Heart right ventricle (tissue), 16 donors: ENCODE data around the gene RFX3. TPM values are rescaled to one million over a fixed set of nuclear protein-coding genes. Genes with fewer than 3 reads are reported as not detected.

Experiments
- ATAC-seq, 8 donors: fragments of 200-7000 bp; cut with Tn5 transposase; one replicate each; pipeline ENCODE4 v1.9.1; 2020; ENCODE audit warnings: mild to moderate bottlenecking in 8 of 8, moderate library complexity in 8 of 8, moderate number of reproducible peaks in 1 of 8
- DNase-seq, 2 donors: peaks; one replicate each; pipeline ENCODE4 v3.0.0-alpha.2; 2020
- H3K27ac ChIP-seq, 10 donors: fragments of 200-600 bp; sonication (generic) in 2 of 10; one replicate each; pipeline versions ENCODE4 v1.5.0 to v1.8.0; 2020 to 2022; ENCODE audit warnings: mild to moderate bottlenecking in 3 of 10
- H3K27me3 ChIP-seq, 7 donors: fragments of 200-600 bp; one replicate each; pipeline ENCODE4 v1.8.0; 2021 to 2022; ENCODE audit warnings: mild to moderate bottlenecking in 2 of 7
- H3K36me3 ChIP-seq, 9 donors: fragments of 200-600 bp; sonication (generic) in 1 of 9; one replicate each; pipeline versions ENCODE4 v1.5.0 to v1.8.0; 2020 to 2022; ENCODE audit warnings: mild to moderate bottlenecking in 2 of 9
- H3K4me1 ChIP-seq, 9 donors: fragments of 200-600 bp; sonication (generic) in 1 of 9; one replicate each; pipeline versions ENCODE4 v1.5.0 to v1.8.0; 2020 to 2022; ENCODE audit warnings: mild to moderate bottlenecking in 4 of 9
- H3K4me3 ChIP-seq, 10 donors: fragments of 200-600 bp; sonication (generic) in 2 of 10; one replicate each; pipeline versions ENCODE4 v1.5.0 to v1.8.0; 2020 to 2022; ENCODE audit warnings: mild to moderate bottlenecking in 7 of 10, moderate library complexity in 2 of 10
- H3K9me3 ChIP-seq, 11 donors: fragments of 200-600 bp in 10 of 11; sonication (generic) in 2 of 11; one replicate each; pipeline versions ENCODE4 v1.5.0 to v1.8.0; 2013 to 2022; ENCODE audit warnings: mild to moderate bottlenecking in 2 of 11, control low read depth in 1 of 11, moderate library complexity in 1 of 11
- CTCF ChIP-seq, 9 donors: fragments of 200-600 bp; sonication (generic) in 2 of 9; IDR thresholded peaks; one replicate each; pipeline versions ENCODE4 v1.5.0 to v1.8.0; 2021 to 2022; ENCODE audit warnings: antibody characterized with exemption in 9 of 9, mild to moderate bottlenecking in 5 of 9, moderate library complexity in 1 of 9
- WGBS, 2 donors: extraction: QIAGEN DNeasy Blood & Tissue Kit; methylation state at CpG; one replicate each; pipeline ENCODE4 v1.1.7; 2013; ENCODE audit warnings: inconsistent platforms in 1 of 2; 5-methylcytosine and 5-hydroxymethylcytosine counted together
- intact Hi-C, 10 donors: fragments of 100-400 bp; cut with DNase I; formaldehyde crosslinking; loops; one replicate each; pipeline versions ENCODE4 v1.11.1 to v1.14.2; 2022
- polyA plus RNA-seq, 2 donors: library from polyadenylated mRNA; stranded (reverse); fragments of 200-250 nt; gene quantifications; one replicate each; pipeline ENCODE4 v1.2.3, GENCODE V29; 2013
- total RNA-seq, 10 donors: library from RNA; stranded (reverse); fragmentation: NEBNext Ultra II Directional in 3 of 10; extraction: Animal tissue kit (Norgen Biotek cat#: 25700) in 3 of 10; gene quantifications; one replicate each; pipeline versions ENCODE4 v1.2.1 to v1.2.4, GENCODE V29; 2021 to 2023
- donor health status: Arrhythmogenic right ventricular cardiomyopathy.
- donor health status: ischemic (EF 13 %, LVEDD 7.1; RV severe dilation, severe dysfunction).
- donor health status: healthy with polysubstance abuse.
- donor health status: DM: no; HTN: yes; CAD: no.
- donor health status: DM: no; HTN: no; CAD: no.
- donor health status: ischemic (EF 25% LVEDD 6.9; RV normal size, moderate dysfunction).
- donor health status: ischemic (EF 25% LVEDD 5.7; RV mildly dilated, moderate dysfunction).
- donor health status: healthy.
- donor health status: DM: yes; HTN: yes; CAD: no.
- donor health status: Ischemic cardiomyopathy.
- donor health status: ischemic (EF 35%, LVEDD 5.7; RV mildly dilated, moderate dysfunction).
- donor health status: nonischemic (EF 11% LVEDD 7.7; RV severe dilation, severe dysfunction).
- donor health status: DM: yes; HTN: yes; CAD: no.
- donor health status: PGD.
- donor health status: ischemic (EF 29% LVEDD 5.4; RV normal size, mild dysfunction).
- donor health status: nonischemic (EF 23%, LVEDD 6.1; RV moderate dilation, normal function).

Gene RFX3
- total and polyA plus RNA-seq, 12 donors: 0.43 to 5.9 (median 3.5) TPM

GRCh38 chr9:3271581-3271980, 254.2 kb downstream of the RFX3 start:
- H3K9me3 ChIP-seq: no peaks in the 10 kb centered on the region
- H3K4me3 ChIP-seq: no peak overlapping the region
- DNase-seq: no peak
- intact Hi-C loops: no loop called here
- H3K27ac ChIP-seq: no peak overlapping the region
- ATAC-seq: no peak
- no peak for TF ChIP-seq CTCF (IDR thresholded peaks at IDR 0.05)
- H3K4me1 ChIP-seq: no peaks in the 10 kb centered on the region
- WGBS, 2 donors: 96 to 100% methylated on average over 2 of the region's 2 CpGs
- peaks cover 0 to 69% (median 10%) of the 10 kb centered on the region in 9 donors for H3K36me3 ChIP-seq
- H3K27me3 ChIP-seq: no peaks in the 10 kb centered on the region

GRCh38 chr9:3271157-3271556, 254.6 kb downstream of the RFX3 start:
- TF ChIP-seq CTCF (IDR thresholded peaks at IDR 0.05): no peak
- Histone ChIP-seq H3K4me1 (no peaks in the 10 kb centered on the region), H3K27ac (no peak overlapping the region), H3K9me3 (no peaks in the 10 kb centered on the region), H3K36me3 (peaks cover 0 to 69% (median 10%) of the 10 kb centered on the region in 9 donors), H3K4me3 (no peak overlapping the region), H3K27me3 (no peaks in the 10 kb centered on the region)
- no peak for ATAC-seq
- DNase-seq: no peak
- WGBS, 2 donors: 86 to 98% methylated on average over 1 of the region's 1 CpG
- intact Hi-C loops: no loop called here

- 96 to 100% methylated on average over 1 of the region's 1 CpG for WGBS, 2 donors
- Histone ChIP-seq H3K36me3 (peaks cover 0 to 70% (median 4%) of the 10 kb centered on the region in 9 donors), H3K9me3 (no peaks in the 10 kb centered on the region), H3K4me3 (no peak overlapping the region), H3K4me1 (no peaks in the 10 kb centered on the region), H3K27ac (no peak overlapping the region), H3K27me3 (no peaks in the 10 kb centered on the region)
- TF ChIP-seq CTCF (IDR thresholded peaks at IDR 0.05): no peak
- ATAC-seq (no peak), DNase-seq (no peak)
- intact Hi-C loops: no loop called here
These were observed 257.6 kb downstream of the RFX3 start for GRCh38 chr9:3268223-3268622.

- WGBS, 2 donors: 96 to 98% methylated on average over 3 of the region's 3 CpGs
- no peak for TF ChIP-seq CTCF (IDR thresholded peaks at IDR 0.05)
- intact Hi-C loops: no loop called here
- H3K4me1 ChIP-seq: no peaks in the 10 kb centered on the region
- no peaks in the 10 kb centered on the region for H3K9me3 ChIP-seq
- no peak overlapping the region for H3K4me3 ChIP-seq
- ATAC-seq (no peak), DNase-seq (no peak)
- H3K36me3 ChIP-seq: peaks cover 0 to 68% (median 0%) of the 10 kb centered on the region in 9 donors
- H3K27ac ChIP-seq: no peak overlapping the region
- no peaks in the 10 kb centered on the region for H3K27me3 ChIP-seq
These were observed 262.1 kb downstream of the RFX3 start for GRCh38 chr9:3263698-3264097.
